HCT116 (cell line): ENCODE measurements around the gene RABGEF1.

ENCODE experiments used
- SP1 ChIP-seq: IDR thresholded peaks from 2 replicates; pipeline ENCODE4 v1.6.1; 2012; ENCODE audit warnings: low read depth
- TCF7L2 ChIP-seq: IDR thresholded peaks from 2 replicates; pipeline ENCODE4 v1.7.0; 2011; ENCODE audit warnings: borderline replicate concordance, inconsistent platforms; ENCODE audit not compliant: insufficient read depth, insufficient read length; ENCODE audit errors: extremely low read depth
- TF ChIP-seq, protein P1 (sequence below), 3 experiments: fragments of 200-600 bp in 1 of 3; sonication (generic) in 1 of 3; IDR thresholded peaks in 2 of 3; conservative IDR thresholded peaks in 1 of 3; 2 replicates each; pipeline ENCODE4 v1.5.1; 2012 to 2017; ENCODE audit warnings: low read depth in 2 of 3, low read length in 2 of 3, antibody characterized with exemption in 1 of 3, borderline replicate concordance in 1 of 3, control low read depth in 1 of 3, mild to moderate bottlenecking in 1 of 3, mixed read lengths in 1 of 3, mixed run types in 1 of 3, moderate library complexity in 1 of 3; ENCODE audit not compliant: insufficient read depth in 1 of 3

DNA sequence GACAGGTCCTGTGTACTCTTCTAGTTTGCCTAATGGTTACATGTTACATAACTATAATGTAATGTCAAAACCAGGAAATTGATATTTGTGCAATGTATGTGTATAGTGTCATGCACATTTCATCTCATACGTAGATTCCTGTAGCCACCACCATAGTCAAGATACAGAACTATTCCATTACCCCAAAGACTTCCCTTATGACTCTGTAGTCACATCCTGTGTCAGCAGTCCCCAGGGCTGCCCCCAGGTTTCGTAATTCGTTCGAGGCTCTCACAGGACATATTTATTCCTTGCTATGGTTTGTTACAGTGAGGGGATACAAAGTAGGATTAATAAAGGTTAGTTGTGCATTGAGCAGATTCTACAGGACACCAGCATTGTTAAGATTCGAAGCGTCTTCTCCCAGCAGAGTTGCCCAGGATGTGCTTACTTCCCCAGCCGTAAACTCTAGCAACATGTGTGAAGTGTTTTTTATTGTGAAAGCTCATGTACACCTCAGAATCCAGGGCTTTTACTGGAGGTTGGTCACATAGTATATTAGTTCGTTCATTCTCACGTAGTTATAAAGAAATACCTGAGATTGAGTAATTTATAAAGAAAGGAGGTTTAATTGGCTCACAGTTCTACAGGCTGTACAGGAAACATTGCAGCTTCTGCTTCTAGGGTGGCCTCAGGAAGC lies 18.6 kb downstream of the RABGEF1 start:
- no peak for TF ChIP-seq TCF7L2
- TF ChIP-seq, protein P1, sequence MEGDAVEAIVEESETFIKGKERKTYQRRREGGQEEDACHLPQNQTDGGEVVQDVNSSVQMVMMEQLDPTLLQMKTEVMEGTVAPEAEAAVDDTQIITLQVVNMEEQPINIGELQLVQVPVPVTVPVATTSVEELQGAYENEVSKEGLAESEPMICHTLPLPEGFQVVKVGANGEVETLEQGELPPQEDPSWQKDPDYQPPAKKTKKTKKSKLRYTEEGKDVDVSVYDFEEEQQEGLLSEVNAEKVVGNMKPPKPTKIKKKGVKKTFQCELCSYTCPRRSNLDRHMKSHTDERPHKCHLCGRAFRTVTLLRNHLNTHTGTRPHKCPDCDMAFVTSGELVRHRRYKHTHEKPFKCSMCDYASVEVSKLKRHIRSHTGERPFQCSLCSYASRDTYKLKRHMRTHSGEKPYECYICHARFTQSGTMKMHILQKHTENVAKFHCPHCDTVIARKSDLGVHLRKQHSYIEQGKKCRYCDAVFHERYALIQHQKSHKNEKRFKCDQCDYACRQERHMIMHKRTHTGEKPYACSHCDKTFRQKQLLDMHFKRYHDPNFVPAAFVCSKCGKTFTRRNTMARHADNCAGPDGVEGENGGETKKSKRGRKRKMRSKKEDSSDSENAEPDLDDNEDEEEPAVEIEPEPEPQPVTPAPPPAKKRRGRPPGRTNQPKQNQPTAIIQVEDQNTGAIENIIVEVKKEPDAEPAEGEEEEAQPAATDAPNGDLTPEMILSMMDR (IDR thresholded peaks at IDR 0.05 in 2 of 3, conservative IDR thresholded peaks at IDR 0.05 in 1 of 3; ENCODE audit: borderline replicate concordance in 1 of 3, insufficient read depth in 1 of 3, low read depth in 2 of 3, low read length in 2 of 3): no peak
- TF ChIP-seq SP1: no peak
